PC-9 (cell line): ENCODE measurements around the gene STK36. TPM values are rescaled to one million over a fixed set of nuclear protein-coding genes. Genes with fewer than 3 reads are reported as not detected.

ENCODE experiments used
- BruUV-seq: library from RNA; stranded (reverse); fragments of 400-500 nt; replicated peaks from 2 replicates; lab custom pipeline; 2021; lab: Mats Ljungman, UMichigan
- CTCF ChIA-PET: fragments of 300-600 bp; sonication (Branson Sonifier 250); formaldehyde crosslinking; loops from one replicate; lab custom pipeline; 2022; ENCODE audit warnings: antibody characterized with exemption; lab: Charles Lee
- POLR2A ChIA-PET: fragments of 300-600 bp; sonication (Branson Sonifier 250); formaldehyde crosslinking; loops from one replicate; lab custom pipeline; 2022; ENCODE audit warnings: antibody characterized with exemption; ENCODE audit not compliant: unreplicated experiment; lab: Charles Lee
- DNase-seq, 2 experiments: peaks; one replicate each; pipeline versions ENCODE4 v3.0.0 to v3.0.0-alpha.2; 2015 to 2022; ENCODE audit warnings: mixed read lengths in 1 of 2
- H2AFZ ChIP-seq: fragments of 200-600 bp; sonication (generic); 2 replicates; pipeline ENCODE4 v1.8.1; 2017; ENCODE audit warnings: antibody characterized with exemption
- H3F3A ChIP-seq: fragments of 200-600 bp; sonication (generic); 2 replicates; pipeline ENCODE4 v1.8.1; 2017; ENCODE audit warnings: antibody characterized with exemption, mild to moderate bottlenecking, low read depth; ENCODE audit not compliant: insufficient read depth
- H3K27ac ChIP-seq: fragments of 200-600 bp; sonication (generic); 2 replicates; pipeline ENCODE4 v1.6.1; 2016; ENCODE audit warnings: mixed run types
- H3K27me3 ChIP-seq: fragments of 200-600 bp; sonication (generic); 2 replicates; pipeline ENCODE4 v1.6.1; 2016; ENCODE audit warnings: low read depth, mixed run types; ENCODE audit not compliant: insufficient read depth
- H3K36me3 ChIP-seq: fragments of 200-600 bp; sonication (generic); 2 replicates; pipeline ENCODE4 v1.6.1; 2016; ENCODE audit warnings: low read depth, mixed run types
- H3K4me1 ChIP-seq: fragments of 200-600 bp; sonication (generic); replicated peaks from 2 replicates; pipeline ENCODE4 v1.6.1; 2016; ENCODE audit warnings: mixed run types; ENCODE audit not compliant: insufficient read depth
- H3K4me2 ChIP-seq: fragments of 200-600 bp; sonication (generic); 2 replicates; pipeline ENCODE4 v1.6.1; 2017; ENCODE audit warnings: mixed run types
- H3K4me3 ChIP-seq: fragments of 200-600 bp; sonication (generic); 2 replicates; pipeline ENCODE4 v1.6.1; 2016; ENCODE audit warnings: mixed run types
- H3K79me2 ChIP-seq: fragments of 200-600 bp; sonication (generic); 2 replicates; pipeline ENCODE4 v1.6.1; 2017; ENCODE audit warnings: low read depth, mixed run types
- H3K9me2 ChIP-seq: fragments of 200-600 bp; sonication (generic); 2 replicates; pipeline ENCODE4 v1.8.1; 2017; ENCODE audit warnings: mild to moderate bottlenecking; ENCODE audit not compliant: insufficient read depth
- H3K9me3 ChIP-seq: fragments of 200-600 bp; sonication (generic); 2 replicates; pipeline ENCODE4 v1.8.1; 2016; ENCODE audit warnings: low read depth; ENCODE audit not compliant: insufficient read depth
- H4K20me1 ChIP-seq: fragments of 200-600 bp; sonication (generic); 2 replicates; pipeline ENCODE4 v1.8.1; 2017; ENCODE audit not compliant: insufficient read depth
- CTCF ChIP-seq: fragments of 200-600 bp; sonication (generic); conservative IDR thresholded peaks from 2 replicates; pipeline ENCODE4 v1.6.1; 2017; ENCODE audit warnings: mixed run types, antibody characterized with exemption, mild to moderate bottlenecking, moderate library complexity
- EZH2 ChIP-seq: fragments of 200-600 bp; sonication (generic); IDR thresholded peaks from 2 replicates; pipeline ENCODE4 v1.8.0; 2017; ENCODE audit warnings: antibody characterized with exemption, low read depth
- intact Hi-C: fragments of 100-400 bp; cut with micrococcal nuclease; formaldehyde crosslinking; loops from one replicate; pipeline ENCODE4 v1.10.0; 2022; ENCODE audit not compliant: unreplicated experiment
- total RNA-seq: library from RNA; stranded (reverse); gene quantifications from 2 replicates; pipeline ENCODE4 v1.2.3, GENCODE V29; 2021

Gene STK36
- total RNA-seq, 1 experiment from 2014 or later = 52.9 TPM

GRCh38 chr2:218709908-218710307 lies 38.0 kb downstream of the STK36 start:
- no peaks in the 10 kb centered on the region for H3K27me3 ChIP-seq
- TF ChIP-seq EZH2 = no peak
- TF ChIP-seq CTCF = no peak
- ChIA-PET CTCF (interaction anchor here (0.5 to 1.3 kb wide), 6 partner anchors 22 to 632 kb away, joined by 3 to 7 read pairs (median 4); partner anchors contain the start of genes BCS1L and ZNF142), POLR2A (interaction anchor here (0.5 to 0.6 kb wide), 2 partner anchors 91 to 119 kb away, joined by 3 to 10 read pairs; no protein-coding TSS in a partner anchor)
- H3K27ac ChIP-seq = no peak overlapping the region
- H3K79me2 ChIP-seq = peaks cover 39% of the 10 kb centered on the region
- H3F3A ChIP-seq = no peaks in the 10 kb centered on the region
- no peaks in the 10 kb centered on the region for H3K36me3 ChIP-seq
- no peak overlapping the region for H3K4me2 ChIP-seq
- H3K4me1 ChIP-seq = peaks cover 13% of the 10 kb centered on the region
- no peak overlapping the region for H3K4me3 ChIP-seq
- intact Hi-C loops = loop anchor here (1.0 kb wide), 1 partner anchor 137 kb away; no protein-coding TSS in a partner anchor
- H4K20me1 ChIP-seq = peaks cover 3% of the 10 kb centered on the region; the same call in 1 of the 2 replicates
- no TSS peak for BruUV-seq
- no peaks in the 10 kb centered on the region for H3K9me2 ChIP-seq
- H3K9me3 ChIP-seq = no peaks in the 10 kb centered on the region
- no peak for DNase-seq
- H2AFZ ChIP-seq = peak overlapping the region; percentile 89; the same call in 1 of the 2 replicates

GRCh38 chr2:218710334-218710686 lies 38.4 kb downstream of the STK36 start:
- H3K4me1 ChIP-seq = peaks cover 13% of the 10 kb centered on the region
- no peak overlapping the region for H3K27ac ChIP-seq
- no peaks in the 10 kb centered on the region for H3K9me2 ChIP-seq
- no peaks in the 10 kb centered on the region for H3K36me3 ChIP-seq
- no peaks in the 10 kb centered on the region for H3K27me3 ChIP-seq
- no peaks in the 10 kb centered on the region for H3F3A ChIP-seq
- peak overlapping the region; percentile 93 for H3K4me2 ChIP-seq
- TF ChIP-seq CTCF (no peak), EZH2 (no peak)
- peaks cover 3% of the 10 kb centered on the region; the same call in 1 of the 2 replicates for H4K20me1 ChIP-seq
- CTCF ChIA-PET = interaction anchor here (0.5 to 1.3 kb wide), 6 partner anchors 21 to 632 kb away, joined by 3 to 7 read pairs (median 4); partner anchors contain the start of genes BCS1L and ZNF142
- POLR2A ChIA-PET = interaction anchor here (0.5 to 0.6 kb wide), 2 partner anchors 91 to 119 kb away, joined by 3 to 10 read pairs; no protein-coding TSS in a partner anchor
- no peak for DNase-seq
- peak overlapping the region; percentile 89; the same call in 1 of the 2 replicates for H2AFZ ChIP-seq
- peaks cover 43% of the 10 kb centered on the region for H3K79me2 ChIP-seq
- no peaks in the 10 kb centered on the region for H3K9me3 ChIP-seq
- peak overlapping the region; percentile 95; the same call in 1 of the 2 replicates for H3K4me3 ChIP-seq
- intact Hi-C loops = loop anchor here (1.0 kb wide), 1 partner anchor 137 kb away; no protein-coding TSS in a partner anchor
- no TSS peak for BruUV-seq

- DNase-seq = peak; percentile 79 to 96
- peaks cover 13% of the 10 kb centered on the region for H3K4me1 ChIP-seq
- intact Hi-C loops = loop anchor here (1.0 kb wide), 1 partner anchor 136 kb away; no protein-coding TSS in a partner anchor
- H3K27ac ChIP-seq = peak within 1 kb of the TSS; percentile 55
- H3K27me3 ChIP-seq = no peaks in the 10 kb centered on the region
- H2AFZ ChIP-seq = peak within 1 kb of the TSS; percentile 89
- H4K20me1 ChIP-seq = peaks cover 3% of the 10 kb centered on the region; the same call in 1 of the 2 replicates
- H3K36me3 ChIP-seq = no peaks in the 10 kb centered on the region; the same call in 1 of the 2 replicates
- no TSS peak for BruUV-seq
- peak within 1 kb of the TSS; percentile 93 for H3K4me2 ChIP-seq
- peak within 1 kb of the TSS; percentile 95 for H3K4me3 ChIP-seq
- no peaks in the 10 kb centered on the region for H3K9me2 ChIP-seq
- ChIA-PET POLR2A (interaction anchor here (0.5 to 0.7 kb wide), 7 partner anchors 9 to 978 kb away, joined by 3 to 10 read pairs (median 3); no protein-coding TSS in a partner anchor), CTCF (interaction anchor here (0.5 to 1.3 kb wide), 6 partner anchors 21 to 633 kb away, joined by 3 to 6 read pairs (median 4); partner anchors contain the start of genes BCS1L and ZNF142)
- no peak for TF ChIP-seq EZH2
- TF ChIP-seq CTCF = peak; percentile 79
- H3F3A ChIP-seq = no peaks in the 10 kb centered on the region
- H3K9me3 ChIP-seq = no peaks in the 10 kb centered on the region
- H3K79me2 ChIP-seq = peaks cover 47% of the 10 kb centered on the region
These were observed 39.0 kb downstream of the STK36 start, which contains the start of gene TTLL4 for GRCh38 chr2:218710687-218711549. Gene TTLL4, plus strand, starts transcription at chr2:218710835. Its CDS starts 26,842 bp downstream, at chr2:218737677.
